Measurements from ENCODE around the gene HAUS3. TPM values are rescaled to one million over a fixed set of nuclear protein-coding genes. Genes with fewer than 3 reads are reported as not detected.
A peak's percentile ranks its signal among the peaks of the same experiment; 100 is the strongest.

Gene HAUS3
- total RNA-seq, 1 donor from 2014 or later: 9.2 TPM

GRCh38 chr4:2284161-2284933, 42.4 kb upstream of the HAUS3 start:
- H3K27me3 ChIP-seq (ENCODE audit: control insufficient read depth, insufficient read depth, low read length): peaks cover 2% of the 10 kb centered on the region
- DNase-seq (ENCODE audit: low read depth) (no peak), FAIRE-seq (no peak)
- no peak overlapping the region for H3K4me3 ChIP-seq (ENCODE audit: low read depth, low read length)
- H3K36me3 ChIP-seq (ENCODE audit: control insufficient read depth, insufficient read depth, low read length): no peaks in the 10 kb centered on the region
- no peak for TF ChIP-seq CTCF (IDR thresholded peaks at IDR 0.05; ENCODE audit: insufficient read depth, low read length, severe bottlenecking)

GRCh38 chr4:2283199-2283711, 41.3 kb upstream of the HAUS3 start:
- DNase-seq (ENCODE audit: low read depth) (no peak), FAIRE-seq (peak; percentile 84)
- H3K36me3 ChIP-seq (ENCODE audit: control insufficient read depth, insufficient read depth, low read length): no peaks in the 10 kb centered on the region
- no peak for TF ChIP-seq CTCF (IDR thresholded peaks at IDR 0.05; ENCODE audit: insufficient read depth, low read length, severe bottlenecking)
- no peak overlapping the region for H3K4me3 ChIP-seq (ENCODE audit: low read depth, low read length)
- peaks cover 2% of the 10 kb centered on the region for H3K27me3 ChIP-seq (ENCODE audit: control insufficient read depth, insufficient read depth, low read length)

GRCh38 chr4:2281575-2282343, 39.8 kb upstream of the HAUS3 start:
- FAIRE-seq (no peak), DNase-seq (ENCODE audit: low read depth) (no peak)
- Histone ChIP-seq H3K36me3 (ENCODE audit: control insufficient read depth, insufficient read depth, low read length) (no peaks in the 10 kb centered on the region), H3K4me3 (ENCODE audit: low read depth, low read length) (no peak overlapping the region), H3K27me3 (ENCODE audit: control insufficient read depth, insufficient read depth, low read length) (peaks cover 2% of the 10 kb centered on the region)
- no peak for TF ChIP-seq CTCF (IDR thresholded peaks at IDR 0.05; ENCODE audit: insufficient read depth, low read length, severe bottlenecking)

GRCh38 chr4:2280531-2281300, 38.8 kb upstream of the HAUS3 start:
- TF ChIP-seq CTCF (IDR thresholded peaks at IDR 0.05; ENCODE audit: insufficient read depth, low read length, severe bottlenecking): peak; percentile 18
- FAIRE-seq (no peak), DNase-seq (ENCODE audit: low read depth) (no peak)
- Histone ChIP-seq H3K4me3 (ENCODE audit: low read depth, low read length) (no peak overlapping the region), H3K27me3 (ENCODE audit: control insufficient read depth, insufficient read depth, low read length) (peaks cover 2% of the 10 kb centered on the region), H3K36me3 (ENCODE audit: control insufficient read depth, insufficient read depth, low read length) (no peaks in the 10 kb centered on the region)

- FAIRE-seq: no peak
- no peak for DNase-seq (ENCODE audit: low read depth)
- Histone ChIP-seq H3K27me3 (ENCODE audit: control insufficient read depth, insufficient read depth, low read length) (no peaks in the 10 kb centered on the region), H3K36me3 (ENCODE audit: control insufficient read depth, insufficient read depth, low read length) (no peaks in the 10 kb centered on the region), H3K4me3 (ENCODE audit: low read depth, low read length) (no peak overlapping the region)
- no peak for TF ChIP-seq CTCF (IDR thresholded peaks at IDR 0.05; ENCODE audit: insufficient read depth, low read length, severe bottlenecking)
These were observed 36.0 kb upstream of the HAUS3 start for GRCh38 chr4:2277956-2278355.

Measured in bronchial epithelial cell (primary cell).